ENCODE data around the gene SMAD1. TPM values are rescaled to one million over a fixed set of nuclear protein-coding genes. Genes with fewer than 3 reads are reported as not detected.

Gene SMAD1
- total and polyA plus RNA-seq, 2 of the 4 experiments (the other 2 are of a cell fraction), result 11.6 to 17.6 TPM

DNA sequence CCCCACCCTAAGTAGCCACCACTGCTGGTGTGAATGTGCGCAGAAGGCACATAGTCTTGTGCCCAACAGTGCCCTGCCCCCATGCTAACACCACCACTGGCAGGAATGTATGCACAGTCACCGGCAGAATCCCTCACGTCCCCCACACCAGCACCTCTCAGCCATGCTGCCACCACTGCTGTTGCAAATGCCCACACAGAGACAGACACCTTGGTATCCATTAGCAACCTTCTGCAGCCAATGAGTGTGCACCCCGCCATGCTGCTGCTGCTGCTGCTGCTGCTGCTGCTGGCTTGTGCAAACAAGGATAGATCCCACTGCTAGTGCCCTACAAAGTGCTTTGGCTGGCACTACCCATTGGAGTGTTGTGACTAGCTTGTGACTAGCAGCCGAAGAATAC, 85.1 kb downstream of the SMAD1 start:
- H3K4me1 ChIP-seq (ENCODE audit: control insufficient read depth, insufficient read depth, low read length), result no peaks in the 10 kb centered on the region
- H3K27me3 ChIP-seq (ENCODE audit: control insufficient read depth, insufficient read depth, low read length), result no peaks in the 10 kb centered on the region; the same call in 1 of the 2 replicates
- 62% methylated on average over 4 of the region's 5 CpGs; no CpG with 5 or more reads in 1 of the 2 experiments for WGBS, 2 experiments (ENCODE audit: extremely low coverage in 2 of 2, insufficient read length in 1 of 2)
- ATAC-seq (ENCODE audit: low read depth) (no peak), DNase-seq (no peak)
- TF ChIP-seq NFE2L2 (IDR thresholded peaks at IDR 0.05; ENCODE audit: low read depth, low read length) (no peak), RAD21 (IDR thresholded peaks at IDR 0.05; ENCODE audit: low read length) (no peak), ELK1 (IDR thresholded peaks at IDR 0.05; ENCODE audit: borderline replicate concordance, low read depth, low read length) (no peak), MAFK (IDR thresholded peaks at IDR 0.05; ENCODE audit: low read depth, low read length) (no peak), CHD1 (IDR thresholded peaks at IDR 0.05; ENCODE audit: low read depth, low read length) (no peak), SMC3 (IDR thresholded peaks at IDR 0.05; ENCODE audit: low read depth, low read length) (no peak), CEBPB (IDR thresholded peaks at IDR 0.05; ENCODE audit: low read depth, low read length) (no peak)
- TF ChIP-seq, protein P1, sequence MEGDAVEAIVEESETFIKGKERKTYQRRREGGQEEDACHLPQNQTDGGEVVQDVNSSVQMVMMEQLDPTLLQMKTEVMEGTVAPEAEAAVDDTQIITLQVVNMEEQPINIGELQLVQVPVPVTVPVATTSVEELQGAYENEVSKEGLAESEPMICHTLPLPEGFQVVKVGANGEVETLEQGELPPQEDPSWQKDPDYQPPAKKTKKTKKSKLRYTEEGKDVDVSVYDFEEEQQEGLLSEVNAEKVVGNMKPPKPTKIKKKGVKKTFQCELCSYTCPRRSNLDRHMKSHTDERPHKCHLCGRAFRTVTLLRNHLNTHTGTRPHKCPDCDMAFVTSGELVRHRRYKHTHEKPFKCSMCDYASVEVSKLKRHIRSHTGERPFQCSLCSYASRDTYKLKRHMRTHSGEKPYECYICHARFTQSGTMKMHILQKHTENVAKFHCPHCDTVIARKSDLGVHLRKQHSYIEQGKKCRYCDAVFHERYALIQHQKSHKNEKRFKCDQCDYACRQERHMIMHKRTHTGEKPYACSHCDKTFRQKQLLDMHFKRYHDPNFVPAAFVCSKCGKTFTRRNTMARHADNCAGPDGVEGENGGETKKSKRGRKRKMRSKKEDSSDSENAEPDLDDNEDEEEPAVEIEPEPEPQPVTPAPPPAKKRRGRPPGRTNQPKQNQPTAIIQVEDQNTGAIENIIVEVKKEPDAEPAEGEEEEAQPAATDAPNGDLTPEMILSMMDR (conservative IDR thresholded peaks at IDR 0.05; ENCODE audit: low read depth, low read length), result no peak
- H3K18ac ChIP-seq (ENCODE audit: low read depth, low read length), result no peak overlapping the region
- H2BK120ac ChIP-seq (ENCODE audit: low read depth, low read length), result no peak overlapping the region
- POLR2A ChIA-PET (ENCODE audit: unreplicated experiment), result no interaction called here
- H3K4ac ChIP-seq (ENCODE audit: low read depth, low read length), result no peak overlapping the region
- no peaks in the 10 kb centered on the region; the same call in 1 of the 2 replicates for H3K9me3 ChIP-seq (ENCODE audit: control insufficient read depth, insufficient read depth, low read length)
- H2AK5ac ChIP-seq (ENCODE audit: low read depth, low read length), result no peak overlapping the region
- no peak overlapping the region for H3K4me3 ChIP-seq (ENCODE audit: insufficient read depth, low read depth, low read length)
- no peaks in the 10 kb centered on the region for H3K9me1 ChIP-seq (ENCODE audit: insufficient read depth, low read length)
- H4K91ac ChIP-seq (ENCODE audit: insufficient read depth, low read depth, low read length), result no peak overlapping the region
- H2AFZ ChIP-seq (replicated peaks; ENCODE audit: low read length, poor library complexity), result no peak overlapping the region
- no peak overlapping the region for H3K56ac ChIP-seq (ENCODE audit: extremely low read depth, insufficient read depth, low read length)
- H2AK9ac ChIP-seq (replicated peaks; ENCODE audit: low read depth, low read length, poor library complexity), result no peak overlapping the region
- no peak overlapping the region for H3K4me2 ChIP-seq (ENCODE audit: low read depth, low read length)
- H3K36me3 ChIP-seq (ENCODE audit: control insufficient read depth, insufficient read depth, low read length), result no peaks in the 10 kb centered on the region
- H2BK20ac ChIP-seq (ENCODE audit: low read depth, low read length), result no peak overlapping the region
- H2BK5ac ChIP-seq (ENCODE audit: low read depth, low read length, poor library complexity, severe bottlenecking), result no peak overlapping the region
- intact Hi-C loops (cut with micrococcal nuclease), result no loop called here
- H4K20me1 ChIP-seq (ENCODE audit: insufficient read depth, low read length), result no peaks in the 10 kb centered on the region
- no peak overlapping the region for H2BK15ac ChIP-seq (ENCODE audit: low read depth, low read length)
- dilution Hi-C loops (cut with HindIII; ENCODE audit: low sequenced_read_pairs, unreplicated experiment), result no loop called here
- H3K79me1 ChIP-seq (ENCODE audit: low read depth in 1 of 2, low read length in 2 of 2), result no peaks in the 10 kb centered on the region
- no TSS peak for BruUV-seq (replicated peaks)
- H3K23ac ChIP-seq (ENCODE audit: low read depth, low read length), result no peak overlapping the region
- no peak overlapping the region for H3K27ac ChIP-seq (ENCODE audit: insufficient read depth, low read length)
- no peak overlapping the region for H4K5ac ChIP-seq (ENCODE audit: low read depth, low read length)
- H3K14ac ChIP-seq (replicated peaks; ENCODE audit: low read depth, low read length), result no peak overlapping the region
- no peak overlapping the region for H4K8ac ChIP-seq (ENCODE audit: low read depth in 2 of 2, low read length in 2 of 2)
- in situ Hi-C loops (cut with MboI; ENCODE audit: low sequenced_read_pairs), result no loop called here
- no peak overlapping the region for H3K9ac ChIP-seq (ENCODE audit: low read depth, low read length)
- CTCF ChIA-PET, result no interaction called here
